SK-N-SH (cell line): ENCODE data around the gene MYCBPAP.

ENCODE experiments used
- CTCF ChIP-seq: fragments of 200-600 bp; sonication (generic); IDR thresholded peaks from 2 replicates; pipeline ENCODE4 v1.6.1; 2017; ENCODE audit warnings: antibody characterized with exemption, mild to moderate bottlenecking, moderate library complexity
- FOXM1 ChIP-seq: IDR thresholded peaks from 2 replicates; pipeline ENCODE4 v1.4.0; 2012; ENCODE audit warnings: low read depth, mild to moderate bottlenecking

- no peak for TF ChIP-seq CTCF
- no peak for TF ChIP-seq FOXM1
These were observed 50.8 kb downstream of the MYCBPAP start for GRCh38 chr17:50558941-50559614.
